Suppressor macrophage (primary cell): ENCODE results near the gene CHCHD2.
A peak's percentile ranks its signal among the peaks of the same experiment; 100 is the strongest.
"Not testable (repeated sequence)": the region's sequence is repeated elsewhere in the genome, so short reads cannot be mapped to it uniquely, and the experiment has no call there.

Experiments used
- DNase-seq, 4 experiments: peaks; one replicate each; pipeline ENCODE4 v3.0.0-alpha.2; 2020 to 2022
- total RNA-seq, 17 experiments: gene quantifications; one replicate each; lab custom pipeline; 2026; ENCODE audit warnings: mixed read lengths in 6 of 17, inconsistent platforms in 3 of 17; lab: John Stamatoyannopoulos, UW

CHCHD2 gene
- total RNA-seq: 134 to 311 (median 213) reads per million in 17 experiments

- DNase-seq: peak; percentile 98 to 99 (median 98)
Measured at GRCh38 chr7:56106108-56107073, at the start of gene CHCHD2. CHCHD2 (minus strand) TSS chr7:56106476; CDS start chr7:56106413, 63 bp downstream.

GRCh38 chr7:56131062-56131461 lies 24.8 kb upstream of the CHCHD2 start:
- DNase-seq: not testable (repeated sequence)

- no peak for DNase-seq
Measured at GRCh38 chr7:56127241-56127975, 21.1 kb upstream of the CHCHD2 start.

- DNase-seq: no peak
Measured at GRCh38 chr7:56125831-56126230, 19.6 kb upstream of the CHCHD2 start.

GRCh38 chr7:56124981-56125380 lies 18.7 kb upstream of the CHCHD2 start:
- DNase-seq: no peak

GRCh38 chr7:56121440-56121839 lies 15.2 kb upstream of the CHCHD2 start:
- no peak for DNase-seq

GRCh38 chr7:56115852-56116538 lies 9.7 kb upstream of the CHCHD2 start, which contains the start of gene NUPR2:
NUPR2 (minus strand) TSS chr7:56116417; CDS start chr7:56116314, 103 bp downstream.
- DNase-seq: no peak

- DNase-seq: not testable (repeated sequence)
Measured at GRCh38 chr7:56112244-56112643, 6.0 kb upstream of the CHCHD2 start.

- no peak for DNase-seq
Measured at GRCh38 chr7:56110611-56111010, 4.3 kb upstream of the CHCHD2 start.

- DNase-seq: no peak
Measured at GRCh38 chr7:56107954-56108258, 1.6 kb upstream of the CHCHD2 start.

GRCh38 chr7:56105508-56105907 lies 768 bp downstream of the CHCHD2 start:
- peak; percentile 31 to 59 (median 58) for DNase-seq

- DNase-seq: not testable (repeated sequence)
Measured at GRCh38 chr7:56104138-56104537, 2.1 kb downstream of the CHCHD2 start.

- DNase-seq: no peak
Measured at GRCh38 chr7:56099653-56100052, 6.6 kb downstream of the CHCHD2 start.

GRCh38 chr7:56098187-56099008 lies 7.9 kb downstream of the CHCHD2 start:
- DNase-seq: not testable (repeated sequence)

- DNase-seq: peak; percentile 43 to 70 (median 54)
Measured at GRCh38 chr7:56097700-56098099, 8.6 kb downstream of the CHCHD2 start.

GRCh38 chr7:56092789-56093531 lies 13.3 kb downstream of the CHCHD2 start, which contains the start of gene PHKG1:
PHKG1 (minus strand) TSS chr7:56092952; CDS start chr7:56088941, 4,011 bp downstream.
- peak in 1 of 4 experiments; percentile 30 for DNase-seq

GRCh38 chr7:56092388-56092787 lies 13.9 kb downstream of the CHCHD2 start:
- DNase-seq: not testable (repeated sequence)

GRCh38 chr7:56091591-56091990 lies 14.7 kb downstream of the CHCHD2 start:
- DNase-seq: no peak

- no peak for DNase-seq
Measured at GRCh38 chr7:56087445-56087844, 18.8 kb downstream of the CHCHD2 start.

GRCh38 chr7:56086761-56087160 lies 19.5 kb downstream of the CHCHD2 start:
- DNase-seq: no peak
